Stimulated activated CD8-positive, alpha-beta memory T cell treated with anti-CD3 and anti-CD28 coated beads, Interleukin-15, amount 100 ng/mL, for 48 hours (primary cell): Measurements from ENCODE around the gene TRNP1.
"Not testable (repeated sequence)": the region's sequence is repeated elsewhere in the genome, so short reads cannot be mapped to it uniquely, and the experiment has no call there.

Experiments
- DNase-seq, 2 donors: peaks; one replicate each; pipeline ENCODE4 v3.0.0-alpha.2; 2020; ENCODE audit warnings: low read depth in 2 of 2

Gene TRNP1

DNA sequence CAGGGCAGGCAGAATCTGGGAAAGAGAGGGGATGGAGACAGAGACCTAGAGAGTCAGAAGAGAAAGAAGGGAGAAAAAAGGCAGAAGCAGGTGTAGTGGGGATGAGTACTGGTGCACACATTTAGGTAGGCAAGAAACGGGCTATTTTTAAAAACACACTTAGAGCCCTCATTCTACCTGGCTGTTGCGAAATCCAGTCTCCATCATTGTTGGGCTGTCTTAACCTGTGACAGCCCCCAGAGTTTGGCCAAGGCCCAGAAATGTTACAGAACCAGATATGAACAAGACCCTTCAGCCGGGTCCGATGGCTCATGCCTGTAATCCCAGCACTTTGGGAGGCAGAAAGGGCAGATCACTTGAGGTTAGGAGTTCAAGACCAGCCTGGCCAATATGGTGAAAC, 20.7 kb upstream of the TRNP1 start:
- no peak for DNase-seq

DNA sequence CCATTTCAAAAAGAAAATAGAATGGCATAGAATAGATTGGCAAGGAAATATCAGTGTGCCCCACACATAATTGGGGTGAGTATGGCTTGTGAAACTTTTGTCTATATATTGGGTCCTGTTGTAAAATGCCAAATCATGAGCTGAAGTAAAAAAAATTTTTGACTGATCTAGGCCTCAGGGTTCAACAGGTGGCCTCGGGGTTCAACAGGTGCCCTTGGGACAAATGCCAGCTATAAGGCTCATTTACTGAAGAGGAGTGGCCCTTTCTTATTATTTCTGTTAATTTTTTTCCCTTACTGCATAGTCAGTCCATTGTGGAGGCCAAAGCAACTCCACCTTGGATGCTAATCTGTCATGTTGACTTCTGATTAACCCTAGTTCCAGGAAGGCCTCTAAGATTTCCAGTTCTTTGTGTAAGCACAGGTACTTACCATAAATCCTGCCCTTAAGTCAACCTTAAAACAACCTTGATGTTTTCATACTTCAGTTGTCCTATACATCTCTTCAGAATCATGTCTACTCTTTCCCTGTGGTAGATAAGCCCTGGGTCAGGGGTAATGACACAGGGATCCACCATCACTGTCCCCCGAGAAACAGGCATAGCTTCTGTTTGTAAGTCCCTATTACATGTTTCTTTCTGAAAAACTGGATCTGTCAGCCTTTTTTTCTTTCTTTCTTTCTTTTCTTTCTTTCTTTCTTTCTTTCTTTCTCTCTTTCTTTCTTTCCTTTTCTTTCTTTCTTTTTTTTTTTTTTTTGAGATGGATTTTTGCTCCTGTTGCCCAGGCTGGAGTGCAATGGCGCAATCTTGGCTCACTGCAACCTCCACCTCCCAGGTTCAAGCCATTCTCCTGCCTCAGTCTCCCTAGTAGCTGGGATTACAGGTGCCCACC, 16.6 kb upstream of the TRNP1 start:
- DNase-seq, result no peak

DNA sequence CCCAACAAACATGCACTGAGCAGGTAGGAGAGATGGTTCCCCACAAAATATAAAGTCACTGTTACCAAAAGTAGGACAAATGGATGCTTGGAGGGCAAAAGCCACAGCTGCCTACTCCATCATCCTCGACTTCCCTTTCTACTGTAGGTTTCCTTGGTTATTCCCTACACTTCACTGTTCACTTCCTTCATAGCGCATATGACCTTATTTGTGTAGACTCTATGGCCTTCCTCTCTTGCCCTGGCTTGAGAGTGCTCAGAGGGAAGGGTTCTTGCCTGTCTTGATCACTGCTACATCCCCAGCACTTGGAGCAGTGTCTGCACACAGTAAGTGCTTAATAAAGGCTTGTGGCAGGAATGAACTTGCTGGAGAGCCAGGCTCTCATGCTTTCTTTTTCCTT, 14.6 kb upstream of the TRNP1 start:
- DNase-seq, result no peak

DNA sequence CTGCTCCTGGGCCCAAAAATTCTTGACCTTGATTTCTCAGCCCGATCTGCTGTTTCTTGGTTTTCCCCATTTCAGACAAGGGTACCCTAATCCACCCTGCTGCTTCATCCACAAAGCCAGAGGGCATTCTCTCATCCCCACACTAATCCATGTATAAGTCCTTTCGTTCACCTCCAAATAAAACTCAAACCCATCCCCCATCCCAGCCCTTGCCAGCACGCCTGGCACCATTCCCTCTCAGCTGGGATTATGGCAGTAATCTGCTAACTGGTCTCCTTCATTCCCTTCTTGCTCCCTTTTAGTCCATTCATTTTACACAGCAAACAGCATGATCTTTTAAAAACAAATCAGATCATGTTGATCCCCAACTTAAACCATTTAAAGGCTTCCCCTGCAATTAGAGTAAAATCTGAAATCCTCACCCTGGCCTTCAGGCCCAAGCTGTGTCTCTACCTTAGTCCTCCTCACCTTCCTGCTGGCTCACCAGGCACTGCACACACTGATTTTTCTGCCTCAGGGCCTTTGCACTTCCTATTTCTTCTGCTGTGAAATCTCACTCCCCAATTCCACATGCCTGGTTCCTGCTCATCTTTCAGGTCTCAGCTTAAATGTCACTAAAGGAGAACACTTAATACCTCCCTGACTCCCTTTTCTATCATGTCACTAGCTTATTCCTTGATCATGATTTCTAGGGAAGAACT, 12.2 kb upstream of the TRNP1 start:
- no peak for DNase-seq

DNA sequence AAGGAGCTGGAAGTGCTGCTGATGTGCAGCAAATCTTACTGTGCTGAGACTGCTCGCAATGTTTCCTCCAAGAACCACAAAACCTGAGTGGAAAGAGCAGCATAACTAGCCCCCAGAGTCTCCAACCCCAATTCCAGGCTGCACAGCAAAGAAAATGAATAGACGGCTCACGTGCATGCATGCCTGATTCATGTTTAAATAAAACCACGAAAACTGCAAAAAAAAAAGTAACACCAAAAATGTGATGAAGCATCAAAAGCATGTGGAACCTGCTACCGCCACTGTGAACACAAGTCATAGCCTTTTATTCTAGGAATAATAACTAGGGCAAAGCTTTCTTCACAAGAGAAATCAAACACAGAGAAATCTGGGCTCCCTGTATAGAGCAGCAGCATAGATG, 9.6 kb upstream of the TRNP1 start:
- DNase-seq, result no peak

DNA sequence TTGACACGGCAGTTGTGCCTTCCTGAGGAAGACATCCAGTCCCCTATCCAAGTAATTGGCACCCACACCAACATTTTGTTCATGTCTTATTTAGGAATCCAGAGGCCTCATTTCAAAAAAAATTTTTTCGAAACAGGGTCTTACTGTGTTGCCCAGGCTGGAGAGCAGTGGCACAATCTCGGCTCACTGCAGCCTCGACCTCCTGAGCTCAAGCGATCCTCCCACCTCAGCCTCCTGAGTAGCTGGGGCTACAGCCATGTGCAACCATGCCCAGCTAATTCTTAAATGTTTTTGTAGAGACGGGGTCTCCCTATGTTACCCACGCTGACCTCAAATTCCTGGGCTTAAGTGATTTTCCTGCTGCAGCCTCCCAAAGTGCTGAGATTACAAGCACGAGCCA, 9.2 kb upstream of the TRNP1 start:
- DNase-seq, result no peak

DNA sequence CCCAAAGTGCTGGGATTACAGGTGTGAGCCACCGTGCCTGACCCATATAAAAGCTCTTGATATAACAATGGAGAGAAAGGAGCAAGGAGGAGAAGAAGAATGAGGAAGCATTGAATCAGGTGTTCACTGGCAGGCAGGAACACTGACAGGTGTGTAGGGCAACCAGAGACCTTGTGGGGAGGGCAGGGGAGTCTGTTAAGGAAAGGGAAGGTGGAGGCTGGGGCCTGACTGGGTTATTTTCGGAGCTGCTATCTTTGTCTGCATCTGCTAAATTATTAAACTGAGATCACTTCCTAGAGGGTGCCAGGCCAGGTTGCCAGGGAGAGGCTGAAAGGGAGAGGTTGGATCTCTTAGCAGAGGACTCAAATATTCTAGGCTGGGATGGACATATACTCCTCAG, 6.8 kb upstream of the TRNP1 start:
- DNase-seq, result no peak

DNA sequence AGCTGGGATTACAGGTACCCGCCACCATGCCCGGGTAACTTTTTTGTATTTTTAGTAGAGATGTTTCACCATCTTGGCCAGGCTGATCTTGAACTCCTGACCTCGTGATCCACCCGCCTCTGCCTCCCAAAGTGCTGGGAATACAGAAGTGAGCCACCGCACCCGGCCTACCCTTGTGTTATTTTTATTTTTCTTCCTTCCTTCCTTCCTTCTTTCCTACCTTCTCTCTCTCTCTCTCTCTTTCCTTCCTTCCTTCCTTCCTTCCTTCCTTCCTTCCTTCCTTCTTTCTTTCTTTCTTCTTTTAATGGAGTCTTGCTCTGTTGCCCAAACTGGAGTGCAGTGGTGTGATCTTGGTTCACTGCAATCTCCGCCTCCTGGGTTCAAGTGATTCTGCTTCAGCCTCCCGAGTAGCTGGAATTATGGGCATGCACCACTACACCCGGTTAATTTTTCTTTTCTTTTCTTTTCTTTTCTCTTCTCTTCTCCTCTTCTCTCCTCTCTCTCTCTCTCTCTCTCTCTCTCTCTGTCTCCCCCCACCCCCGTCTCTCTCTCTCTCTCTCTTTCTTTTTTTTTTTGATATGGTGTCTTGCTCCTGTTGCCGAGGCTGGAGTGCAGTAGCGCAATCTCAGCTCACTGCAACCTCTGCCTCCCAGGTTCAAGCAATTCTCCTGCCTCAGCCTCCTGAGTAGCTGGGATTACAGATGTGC, 3.9 kb upstream of the TRNP1 start:
- not testable (repeated sequence) for DNase-seq

DNA sequence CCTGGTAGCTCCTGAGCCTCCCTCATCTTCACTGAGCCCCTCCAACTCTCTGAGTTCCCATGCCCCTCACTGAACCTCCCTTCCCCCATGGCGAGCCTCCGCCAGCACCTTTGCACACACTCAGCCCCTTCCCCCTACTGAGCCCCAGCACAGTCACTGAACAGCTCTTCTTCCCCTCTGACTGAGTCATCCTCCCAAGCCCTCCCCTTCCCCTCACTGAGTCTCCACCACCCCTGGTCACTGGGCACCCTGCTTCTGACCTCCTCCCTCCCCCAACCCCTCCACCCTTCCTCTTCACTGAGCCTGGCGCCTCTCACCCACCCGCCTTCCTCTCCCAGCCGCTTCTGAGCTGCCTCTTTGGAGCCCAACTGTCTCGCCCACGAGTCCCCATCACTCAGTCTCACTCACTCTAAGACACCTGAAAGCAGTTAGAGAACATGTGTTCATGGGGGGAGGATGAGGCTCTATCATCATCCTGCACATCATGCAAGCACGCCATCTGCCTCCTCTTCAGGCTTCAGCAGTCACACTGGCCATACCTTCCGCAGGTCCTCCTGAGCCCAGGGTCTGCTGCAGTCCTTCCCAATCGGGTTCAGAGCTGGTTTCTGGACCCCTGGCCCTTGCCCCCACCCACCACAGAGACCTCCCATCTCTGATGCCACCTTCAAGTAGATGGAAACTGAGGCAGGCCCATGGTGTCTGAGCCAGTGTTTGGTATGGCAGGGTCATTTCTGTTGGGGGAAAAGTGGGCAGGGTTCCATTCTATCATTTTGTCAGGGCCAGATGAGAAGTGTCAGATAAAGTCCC, 2.0 kb upstream of the TRNP1 start:
- DNase-seq, result no peak

DNA sequence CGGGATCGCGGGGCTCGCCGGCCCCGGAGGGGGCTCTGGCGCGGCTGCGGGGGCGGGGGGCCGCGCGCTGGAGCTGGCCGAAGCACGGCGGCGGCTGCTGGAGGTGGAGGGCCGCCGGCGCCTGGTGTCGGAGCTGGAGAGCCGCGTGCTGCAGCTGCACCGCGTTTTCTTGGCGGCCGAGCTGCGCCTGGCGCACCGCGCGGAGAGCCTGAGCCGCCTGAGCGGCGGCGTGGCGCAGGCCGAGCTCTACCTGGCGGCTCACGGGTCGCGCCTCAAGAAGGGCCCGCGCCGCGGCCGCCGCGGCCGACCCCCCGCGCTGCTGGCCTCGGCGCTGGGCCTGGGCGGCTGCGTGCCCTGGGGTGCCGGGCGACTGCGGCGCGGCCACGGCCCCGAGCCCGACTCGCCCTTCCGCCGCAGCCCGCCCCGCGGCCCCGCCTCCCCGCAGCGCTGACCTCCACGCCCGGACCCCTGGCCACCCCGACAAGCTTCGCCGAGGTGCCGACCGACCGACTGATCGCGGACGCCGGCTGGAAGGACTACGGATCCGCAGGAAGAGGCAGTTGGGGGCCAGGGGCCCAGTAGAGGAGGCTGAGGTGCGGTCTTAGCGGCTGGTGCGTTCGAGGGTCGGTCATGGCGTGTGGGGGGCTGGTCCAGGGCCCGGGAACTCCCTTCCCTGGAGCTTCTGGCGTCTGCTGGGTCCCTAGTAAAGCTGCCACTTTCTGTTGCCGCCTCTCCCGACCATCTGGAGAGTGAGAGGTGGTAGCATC, 711 bp downstream of the TRNP1 start:
- DNase-seq, result no peak

DNA sequence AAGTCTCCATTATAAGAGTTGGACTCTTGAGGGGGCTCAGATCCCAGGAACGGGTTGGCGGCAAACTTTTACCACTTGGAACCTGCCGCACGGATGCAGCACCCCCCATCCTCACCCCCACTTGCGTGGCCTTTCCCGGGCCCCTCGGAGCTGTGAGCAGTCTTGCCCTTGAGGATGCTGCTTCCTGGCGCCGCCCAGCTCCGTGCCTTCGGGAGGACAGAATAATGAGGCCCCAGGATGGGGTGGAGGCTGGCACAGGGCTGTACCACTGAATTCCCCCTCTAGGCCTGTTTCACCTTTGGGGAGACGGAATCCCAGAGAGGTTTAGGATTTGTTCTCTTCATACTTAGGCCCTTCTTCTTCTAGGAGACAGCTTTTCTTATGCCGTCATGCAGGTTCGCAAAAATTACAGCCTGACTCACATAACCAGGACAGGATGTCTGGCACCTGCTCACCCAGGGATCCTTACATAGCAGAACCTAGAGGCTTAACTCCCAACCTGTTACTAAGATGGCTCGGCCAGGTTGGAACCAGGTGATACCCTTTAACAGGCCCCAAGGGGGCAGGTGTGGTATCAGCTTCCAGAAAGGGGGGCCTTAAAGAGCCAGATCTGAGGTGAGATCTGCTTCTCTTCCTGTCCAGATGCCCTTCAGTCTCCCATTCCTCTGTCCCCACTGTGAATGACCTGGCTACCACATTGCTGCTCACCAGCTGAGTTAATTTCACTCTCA, 1.5 kb downstream of the TRNP1 start:
- no peak for DNase-seq

DNA sequence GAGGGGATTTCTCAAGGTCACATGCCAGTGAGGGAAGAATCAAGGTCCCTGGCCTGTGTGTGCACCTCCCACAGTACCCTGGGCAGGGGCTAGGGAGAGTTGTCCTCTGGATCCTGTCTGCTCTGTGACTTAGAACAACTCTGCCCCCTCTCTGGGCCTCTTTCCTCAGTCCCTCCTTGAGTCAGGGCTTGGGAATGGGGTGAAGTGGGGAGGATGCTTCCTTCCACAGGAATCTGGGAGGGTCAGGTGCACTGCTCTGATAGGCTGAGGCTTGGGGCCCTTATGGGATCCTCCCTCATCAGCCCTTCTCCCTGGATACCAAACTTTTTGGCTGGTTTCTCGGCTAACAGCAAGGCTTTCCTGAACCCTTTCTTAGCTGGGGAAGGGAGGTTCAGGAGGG, 2.5 kb downstream of the TRNP1 start:
- no peak for DNase-seq

DNA sequence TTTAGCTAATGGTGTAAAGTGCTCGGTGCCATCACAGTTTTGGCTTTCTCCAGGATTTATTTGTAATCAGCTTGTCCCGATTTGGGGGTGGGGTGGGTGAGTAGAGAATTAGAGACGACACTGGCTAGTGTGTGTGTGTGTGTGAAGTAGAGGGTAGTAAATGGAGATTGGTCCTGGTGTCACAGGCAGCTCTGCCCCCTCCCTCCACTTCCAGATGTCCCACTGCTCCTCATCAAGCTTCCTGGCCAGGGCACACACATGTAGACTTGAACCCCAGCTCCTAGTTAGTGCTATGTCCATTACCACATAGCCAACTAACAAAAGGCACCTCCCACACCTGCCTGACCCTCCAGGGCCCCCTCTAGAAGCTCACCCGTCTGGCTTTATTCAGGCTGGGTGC, 3.2 kb downstream of the TRNP1 start:
- no peak for DNase-seq

DNA sequence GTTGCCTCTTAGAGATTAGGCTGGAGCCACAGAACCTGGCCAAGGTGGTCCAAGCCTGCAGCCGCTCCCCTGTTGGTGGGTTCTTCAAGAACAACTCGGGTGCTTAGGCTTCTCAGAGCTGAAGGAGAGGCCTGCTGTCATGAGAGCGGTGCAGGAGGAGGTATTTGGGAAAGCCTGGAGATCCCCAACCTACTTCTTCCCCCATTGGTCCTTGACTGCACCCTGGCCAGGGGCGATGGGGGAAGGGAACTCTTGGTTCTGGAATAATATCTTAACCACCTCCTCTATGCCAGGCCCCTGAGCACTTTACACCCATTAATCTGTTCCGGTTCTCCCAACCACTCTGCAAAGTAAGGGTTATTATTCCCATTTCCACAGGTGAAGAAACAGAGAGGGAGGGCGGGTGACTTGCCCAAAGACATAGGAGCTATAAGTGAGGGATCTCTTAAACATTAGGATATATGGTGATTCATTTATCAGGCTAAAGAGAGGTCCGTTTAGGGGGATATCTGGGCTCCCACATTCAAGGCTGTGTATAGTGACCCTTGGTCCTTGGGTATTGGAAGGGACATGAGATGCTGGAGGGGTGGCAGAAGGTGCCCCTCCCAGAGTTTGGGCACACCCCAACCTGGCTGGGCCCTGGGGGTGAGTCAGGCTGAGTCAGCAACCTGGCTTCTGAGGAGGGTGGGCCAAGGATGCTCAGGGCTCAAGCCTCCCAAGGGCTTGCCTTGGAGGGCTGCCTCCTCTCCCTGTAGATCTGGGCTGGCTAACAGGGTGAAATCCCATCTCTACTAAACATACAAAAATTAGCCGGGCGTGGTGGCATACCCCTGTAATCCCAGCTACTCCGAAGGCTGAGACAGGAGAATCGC, 5.2 kb downstream of the TRNP1 start:
- no peak for DNase-seq

DNA sequence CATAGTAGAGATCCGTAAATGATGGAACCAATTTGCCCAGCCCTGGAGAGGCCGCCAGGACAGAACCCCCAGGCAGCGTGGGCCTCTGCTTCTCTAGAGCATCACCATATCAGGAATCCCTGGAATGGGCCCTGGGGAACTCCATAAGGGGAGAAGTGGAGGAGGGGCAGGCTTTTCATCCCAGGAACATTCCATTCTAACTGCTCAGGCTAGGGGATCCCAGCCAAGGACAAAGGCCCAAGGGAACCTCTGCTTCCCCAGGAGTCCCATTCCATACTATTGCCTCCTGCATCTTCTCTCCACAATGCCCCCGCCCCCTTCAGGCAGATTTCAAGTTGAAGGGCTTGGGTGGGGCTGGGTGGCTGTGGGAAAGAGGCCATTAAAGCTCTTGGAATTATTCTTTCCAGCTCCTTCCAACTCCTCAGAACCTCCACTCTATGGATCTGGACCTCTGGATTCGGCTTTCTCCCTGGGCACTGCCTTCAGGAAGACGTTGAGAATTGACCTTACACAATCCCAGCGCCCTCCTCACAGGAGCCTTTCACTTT, 6.0 kb downstream of the TRNP1 start:
- no peak for DNase-seq

DNA sequence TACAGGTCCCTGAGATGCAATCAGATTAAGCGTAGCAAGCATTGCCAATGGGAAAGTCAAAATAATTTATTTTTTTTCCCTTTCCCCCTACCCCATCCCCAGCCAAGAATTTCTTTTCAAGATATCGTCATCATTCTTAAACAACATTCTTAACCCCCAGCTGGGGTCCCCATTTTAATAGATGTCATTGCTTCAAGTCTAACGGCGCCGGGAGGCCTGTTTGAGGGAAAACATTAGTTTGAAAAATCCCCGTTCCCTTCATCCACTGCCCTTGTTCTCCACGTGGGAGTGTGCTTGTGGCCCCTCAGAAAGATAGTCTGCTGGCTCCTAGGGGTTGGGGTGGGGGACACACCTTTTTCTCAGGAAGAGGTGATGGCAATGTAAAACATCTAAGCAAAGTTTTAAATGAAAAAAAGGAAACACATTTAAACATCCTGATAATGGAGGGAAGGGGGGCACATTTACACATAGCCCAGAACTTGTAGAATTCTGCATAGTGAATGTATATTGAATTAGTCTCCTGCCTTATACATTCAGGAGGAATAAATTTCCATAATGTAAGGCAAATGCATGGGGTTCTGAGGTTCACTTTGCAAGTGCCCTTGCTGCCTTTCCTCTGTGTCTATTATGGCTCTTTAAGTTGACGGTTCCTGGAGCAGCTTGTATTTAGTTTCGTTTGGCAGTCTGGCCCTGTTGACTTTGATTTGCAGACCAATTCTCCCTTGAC, 6.8 kb downstream of the TRNP1 start:
- no peak for DNase-seq

DNA sequence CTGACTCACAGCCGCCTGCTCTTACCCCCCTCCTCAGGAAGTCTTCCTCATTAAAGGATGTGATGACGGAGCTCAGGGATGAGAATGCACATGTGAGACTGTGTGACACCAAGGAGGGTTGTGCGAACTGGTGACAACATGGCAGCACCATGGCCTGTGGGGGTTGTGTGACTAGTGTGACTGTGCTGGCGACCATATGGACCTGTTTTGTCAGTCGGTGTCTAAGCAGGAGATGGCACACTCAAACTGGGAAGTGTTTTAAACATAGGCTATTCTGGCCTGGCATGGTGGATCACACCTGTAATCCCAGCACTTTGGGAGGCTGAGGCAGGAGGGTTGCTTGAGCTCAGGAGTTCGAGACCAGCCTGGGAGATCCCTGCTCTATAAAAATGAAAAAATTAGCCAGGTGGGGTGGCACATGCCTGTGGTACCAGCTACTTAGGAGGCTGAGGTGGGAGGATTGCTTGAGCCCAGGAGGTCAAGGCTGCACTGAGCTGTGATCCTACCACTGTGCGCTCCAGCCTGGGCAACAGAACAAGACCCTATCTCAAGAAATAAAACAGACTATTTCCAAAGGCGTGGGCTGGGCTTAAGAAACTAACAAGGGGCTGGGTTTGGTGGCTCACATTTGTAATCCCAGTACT, 7.4 kb downstream of the TRNP1 start:
- DNase-seq, result no peak
